Osteoblast (primary cell): ENCODE data around the gene PON1. TPM values are rescaled to one million over a fixed set of nuclear protein-coding genes. Genes with fewer than 3 reads are reported as not detected.

ENCODE experiments used
- DNase-seq: peaks from one replicate; pipeline ENCODE4 v3.0.0; 2011; ENCODE audit warnings: low spot score, mixed read lengths; ENCODE audit not compliant: insufficient read length; ENCODE audit errors: missing footprints
- H2AFZ ChIP-seq: 2 replicates; pipeline ENCODE4 v1.6.0; 2011; ENCODE audit warnings: mild to moderate bottlenecking, low read length
- H3K27ac ChIP-seq: 2 replicates; pipeline ENCODE4 v1.5.1; 2011; ENCODE audit warnings: mild to moderate bottlenecking, low read depth, low read length, moderate library complexity
- H3K27me3 ChIP-seq: 2 replicates; pipeline ENCODE4 v1.6.0; 2012; ENCODE audit warnings: mild to moderate bottlenecking, control low read depth, inconsistent platforms, low read length, moderate library complexity; ENCODE audit not compliant: insufficient read depth
- H3K36me3 ChIP-seq: 2 replicates; pipeline ENCODE4 v1.5.1; 2011; ENCODE audit warnings: mild to moderate bottlenecking, low read length, control low read depth, moderate library complexity; ENCODE audit not compliant: insufficient read depth
- H3K4me1 ChIP-seq: 2 replicates; pipeline ENCODE4 v1.5.1; 2011; ENCODE audit warnings: mild to moderate bottlenecking, low read length, control low read depth, moderate library complexity; ENCODE audit not compliant: insufficient read depth
- H3K4me2 ChIP-seq: 2 replicates; pipeline ENCODE4 v1.6.0; 2011; ENCODE audit warnings: mild to moderate bottlenecking, low read length; ENCODE audit not compliant: insufficient read depth
- H3K4me3 ChIP-seq: fragments of 200-600 bp; sonication (generic); 3 replicates; pipeline ENCODE4 v1.5.1; 2012; ENCODE audit warnings: mild to moderate bottlenecking, low read length, inconsistent platforms; ENCODE audit not compliant: insufficient read depth
- H3K79me2 ChIP-seq: 2 replicates; pipeline ENCODE4 v1.6.0; 2012; ENCODE audit warnings: mild to moderate bottlenecking, low read length, control low read depth, inconsistent platforms; ENCODE audit not compliant: insufficient read depth
- H3K9me3 ChIP-seq: 2 replicates; pipeline ENCODE4 v1.5.1; 2011; ENCODE audit warnings: low read depth, low read length, control low read depth
- H4K20me1 ChIP-seq: 2 replicates; pipeline ENCODE4 v1.6.0; 2012; ENCODE audit warnings: mild to moderate bottlenecking, low read length, control low read depth; ENCODE audit not compliant: insufficient read depth
- CTCF ChIP-seq: IDR thresholded peaks from 2 replicates; pipeline ENCODE4 v1.5.1; 2011; ENCODE audit warnings: mild to moderate bottlenecking, low read depth, low read length, moderate library complexity; ENCODE audit errors: extremely low read depth
- total RNA-seq: library from RNA; depleted of rRNA; stranded (reverse); fragments of >200 nt; gene quantifications from 2 replicates; pipeline ENCODE4 v1.2.3, GENCODE V29; 2012

PON1 gene
- total RNA-seq, 1 donor = not detected

DNA sequence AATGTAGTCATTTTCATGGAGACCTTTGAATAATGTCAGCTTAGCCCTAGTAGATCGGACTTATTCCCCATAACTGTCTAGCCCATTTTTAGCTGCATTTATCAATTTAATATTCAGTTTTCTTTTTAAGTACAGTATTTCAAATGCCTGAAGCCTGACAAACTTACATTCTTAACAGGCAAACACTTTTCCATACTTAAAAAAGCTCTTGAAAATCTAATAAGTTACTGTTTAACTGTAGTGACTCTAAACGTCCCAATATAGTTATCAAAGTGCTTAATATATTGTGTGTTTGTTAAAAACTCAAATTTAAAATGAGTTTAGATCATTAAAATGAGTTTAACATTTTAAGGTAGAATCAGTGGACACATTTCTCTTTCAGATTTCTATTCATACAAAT lies 44.9 kb downstream of the PON1 start:
- Histone ChIP-seq H3K4me1 (no peaks in the 10 kb centered on the region), H3K4me2 (no peak overlapping the region), H2AFZ (no peak overlapping the region), H3K27ac (no peak overlapping the region), H3K36me3 (no peaks in the 10 kb centered on the region), H3K9me3 (no peaks in the 10 kb centered on the region), H3K79me2 (no peaks in the 10 kb centered on the region), H3K27me3 (peaks cover 5% of the 10 kb centered on the region), H3K4me3 (no peak overlapping the region), H4K20me1 (no peaks in the 10 kb centered on the region)
- no peak for DNase-seq
- TF ChIP-seq CTCF = no peak

GRCh38 chr7:95276114-95276513 lies 48.2 kb downstream of the PON1 start:
- Histone ChIP-seq H3K4me2 (no peak overlapping the region), H3K9me3 (no peaks in the 10 kb centered on the region), H3K4me3 (no peak overlapping the region), H3K36me3 (no peaks in the 10 kb centered on the region), H3K79me2 (no peaks in the 10 kb centered on the region), H3K27ac (no peak overlapping the region), H3K27me3 (no peaks in the 10 kb centered on the region), H4K20me1 (no peaks in the 10 kb centered on the region), H3K4me1 (no peaks in the 10 kb centered on the region), H2AFZ (no peak overlapping the region)
- DNase-seq = no peak
- TF ChIP-seq CTCF = no peak

DNA sequence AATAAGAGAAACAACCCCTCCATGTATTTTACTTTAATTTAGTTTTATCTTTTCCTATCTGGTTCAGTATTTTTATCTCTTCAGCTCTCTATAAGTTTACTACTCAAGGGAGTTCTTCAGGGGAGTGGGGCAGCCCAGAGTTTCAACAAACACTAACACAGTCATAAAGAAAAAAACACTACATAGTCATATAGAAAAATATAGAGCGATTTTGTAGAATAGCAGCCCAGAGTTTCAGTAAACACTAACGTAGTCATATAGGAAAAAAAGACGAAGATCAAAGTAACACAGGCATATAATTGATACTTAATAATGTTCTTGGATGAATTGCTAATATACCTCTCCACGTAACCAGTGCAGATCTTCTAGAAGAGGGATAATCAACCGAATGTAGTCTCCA lies 54.7 kb downstream of the PON1 start:
- Histone ChIP-seq H4K20me1 (no peaks in the 10 kb centered on the region), H3K79me2 (no peaks in the 10 kb centered on the region), H2AFZ (no peak overlapping the region), H3K27ac (no peak overlapping the region), H3K36me3 (no peaks in the 10 kb centered on the region), H3K4me1 (peaks cover 2% of the 10 kb centered on the region), H3K27me3 (peaks cover 3% of the 10 kb centered on the region), H3K9me3 (no peaks in the 10 kb centered on the region), H3K4me3 (no peak overlapping the region), H3K4me2 (no peak overlapping the region)
- no peak for TF ChIP-seq CTCF
- DNase-seq = no peak

- Histone ChIP-seq H3K9me3 (no peaks in the 10 kb centered on the region), H3K4me2 (no peak overlapping the region), H3K27me3 (peaks cover 3% of the 10 kb centered on the region), H3K27ac (no peak overlapping the region), H2AFZ (no peak overlapping the region), H3K36me3 (no peaks in the 10 kb centered on the region), H3K4me1 (peaks cover 11% of the 10 kb centered on the region), H4K20me1 (no peaks in the 10 kb centered on the region), H3K4me3 (no peak overlapping the region), H3K79me2 (no peaks in the 10 kb centered on the region)
- no peak for TF ChIP-seq CTCF
- DNase-seq = no peak
Measured at GRCh38 chr7:95267754-95268153, 56.6 kb downstream of the PON1 start.
